Spleen (tissue), 11 donors: Measurements from ENCODE around the gene PDIA2. TPM values are rescaled to one million over a fixed set of nuclear protein-coding genes. Genes with fewer than 3 reads are reported as not detected.

ENCODE experiments used
- DNase-seq: peaks from one replicate; pipeline ENCODE4 v3.0.0-alpha.2; 2020
- H3K27ac ChIP-seq, 8 donors: fragments of 200-600 bp; sonication (generic) in 7 of 8; 1 replicate in 4 of 8; 2 replicates in 4 of 8; pipeline versions ENCODE4 v1.5.0 to v1.8.0; 2016 to 2021; ENCODE audit warnings: inconsistent platforms in 4 of 8, mild to moderate bottlenecking in 4 of 8, moderate library complexity in 1 of 8
- H3K27me3 ChIP-seq, 7 donors: fragments of 200-600 bp; sonication (generic) in 6 of 7; replicated peaks in 1 of 7; 1 replicate in 4 of 7; 2 replicates in 3 of 7; pipeline versions ENCODE4 v1.5.0 to v1.8.0; 2016 to 2021; ENCODE audit warnings: inconsistent platforms in 3 of 7, mild to moderate bottlenecking in 1 of 7
- H3K36me3 ChIP-seq, 6 donors: fragments of 200-600 bp; sonication (generic) in 5 of 6; 1 replicate in 4 of 6; 2 replicates in 2 of 6; pipeline versions ENCODE4 v1.5.0 to v1.8.0; 2016 to 2021; ENCODE audit warnings: inconsistent platforms in 2 of 6
- H3K4me1 ChIP-seq, 6 donors: fragments of 200-600 bp; sonication (generic) in 5 of 6; 1 replicate in 3 of 6; 2 replicates in 3 of 6; pipeline versions ENCODE4 v1.5.0 to v1.8.0; 2016 to 2021; ENCODE audit warnings: inconsistent platforms in 3 of 6
- H3K4me3 ChIP-seq, 8 donors: fragments of 200-600 bp; sonication (generic) in 7 of 8; 1 replicate in 4 of 8; 2 replicates in 4 of 8; pipeline versions ENCODE4 v1.5.0 to v1.8.0; 2016 to 2021; ENCODE audit warnings: inconsistent platforms in 4 of 8, mild to moderate bottlenecking in 4 of 8, moderate library complexity in 2 of 8
- H3K9me3 ChIP-seq, 8 donors: fragments of 200-600 bp; sonication (generic) in 7 of 8; 1 replicate in 4 of 8; 2 replicates in 4 of 8; pipeline versions ENCODE4 v1.5.0 to v1.8.0; 2016 to 2021; ENCODE audit warnings: inconsistent platforms in 4 of 8
- POLR2A ChIP-seq, 3 donors: fragments of 450-650 bp; IDR thresholded peaks; one replicate each; pipeline ENCODE4 v1.5.1; 2017; ENCODE audit warnings: antibody characterized with exemption in 3 of 3, mild to moderate bottlenecking in 1 of 3
- POLR2AphosphoS5 ChIP-seq, 3 donors: sonication (generic); formaldehyde crosslinking; IDR thresholded peaks; one replicate each; pipeline ENCODE4 v1.5.1; 2017; ENCODE audit warnings: antibody characterized with exemption in 3 of 3
- WGBS, 5 donors: extraction: QIAGEN DNeasy Blood & Tissue Kit in 3 of 5; methylation state at CpG; one replicate each; pipeline versions ENCODE4 v1.1.5 to v1.1.7; 2013 to 2018; 5-methylcytosine and 5-hydroxymethylcytosine counted together
- intact Hi-C: fragments of 100-400 bp; cut with DNase I; formaldehyde crosslinking; loops from one replicate; pipeline ENCODE4 v1.15.0; 2023; ENCODE audit warnings: low total_unique reads
- polyA plus RNA-seq, 3 donors: library from polyadenylated mRNA; stranded (reverse); fragments of 200-250 nt; gene quantifications; one replicate each; pipeline ENCODE4 v1.2.1, GENCODE V29; 2013
- total RNA-seq, 7 donors: library from RNA; depleted of rRNA in 3 of 7; stranded (reverse); fragments of >200 nt in 3 of 7; fragmentation: NEBNext Ultra II Directional in 4 of 7; extraction: Animal tissue kit (Norgen Biotek cat#: 25700) in 4 of 7; gene quantifications; one replicate each; pipeline versions ENCODE4 v1.1.0 to v1.2.1, GENCODE V29; 2016 to 2021
- TF ChIP-seq, protein P1 (sequence below), 11 experiments: fragments of 200-600 bp in 7 of 11; fragments of 450-650 bp in 4 of 11; sonication (generic) in 4 of 11; IDR thresholded peaks in 8 of 11; conservative IDR thresholded peaks in 3 of 11; 1 replicate in 7 of 11; 2 replicates in 4 of 11; pipeline versions ENCODE4 v1.4.0 to v1.8.0; 2016 to 2021; ENCODE audit warnings: antibody characterized with exemption in 11 of 11, inconsistent platforms in 4 of 11, mild to moderate bottlenecking in 1 of 11
- donor health status: healthy with polysubstance abuse.
- donor health status: DM: no; HTN: no; CAD: no; lungs with moderate emphysema.
- donor health status: DM: no; HTN: no; CAD: no.
- donor health status: Bipolar disorder and iron deficiency.
- donor health status: healthy.
- donor health status: DM: no; HTN: no; CAD: no.
- donor health status: DM: yes; HTN: yes; CAD: no.

Gene PDIA2
- total and polyA plus RNA-seq, 10 donors = 0.28 to 2.4 (median 0.89) TPM; not detected in 4

- 9 to 46% (median 11%) methylated on average over 7 to 47 of the region's 47 CpGs for WGBS, 5 donors
- Histone ChIP-seq H3K4me3 (peak overlapping the region in 1 of 8 donors; percentile 56), H3K36me3 (peaks cover 0 to 6% (median 0%) of the 10 kb centered on the region in 6 donors)
Observed at GRCh38 chr16:280005-280460, 2.9 kb upstream of the PDIA2 start.

GRCh38 chr16:280552-280951 lies 2.4 kb upstream of the PDIA2 start, which contains the start of gene ARHGDIG:
ARHGDIG (plus strand) TSS chr16:280591; CDS start chr16:280681, 90 bp downstream.
- peaks cover 0 to 6% (median 0%) of the 10 kb centered on the region in 8 donors for H3K9me3 ChIP-seq
- WGBS, 5 donors = 0 to 2% (median 2%) methylated on average over 14 to 54 of the region's 54 CpGs

More at GRCh38 chr16:280005-280460, 2.9 kb upstream of the PDIA2 start:
- TF ChIP-seq, protein P1, sequence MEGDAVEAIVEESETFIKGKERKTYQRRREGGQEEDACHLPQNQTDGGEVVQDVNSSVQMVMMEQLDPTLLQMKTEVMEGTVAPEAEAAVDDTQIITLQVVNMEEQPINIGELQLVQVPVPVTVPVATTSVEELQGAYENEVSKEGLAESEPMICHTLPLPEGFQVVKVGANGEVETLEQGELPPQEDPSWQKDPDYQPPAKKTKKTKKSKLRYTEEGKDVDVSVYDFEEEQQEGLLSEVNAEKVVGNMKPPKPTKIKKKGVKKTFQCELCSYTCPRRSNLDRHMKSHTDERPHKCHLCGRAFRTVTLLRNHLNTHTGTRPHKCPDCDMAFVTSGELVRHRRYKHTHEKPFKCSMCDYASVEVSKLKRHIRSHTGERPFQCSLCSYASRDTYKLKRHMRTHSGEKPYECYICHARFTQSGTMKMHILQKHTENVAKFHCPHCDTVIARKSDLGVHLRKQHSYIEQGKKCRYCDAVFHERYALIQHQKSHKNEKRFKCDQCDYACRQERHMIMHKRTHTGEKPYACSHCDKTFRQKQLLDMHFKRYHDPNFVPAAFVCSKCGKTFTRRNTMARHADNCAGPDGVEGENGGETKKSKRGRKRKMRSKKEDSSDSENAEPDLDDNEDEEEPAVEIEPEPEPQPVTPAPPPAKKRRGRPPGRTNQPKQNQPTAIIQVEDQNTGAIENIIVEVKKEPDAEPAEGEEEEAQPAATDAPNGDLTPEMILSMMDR (IDR thresholded peaks at IDR 0.05 in 8 of 11, conservative IDR thresholded peaks at IDR 0.05 in 3 of 11) = no peak
- TF ChIP-seq POLR2AphosphoS5 (IDR thresholded peaks at IDR 0.05) (no peak), POLR2A (IDR thresholded peaks at IDR 0.05) (no peak)
- no peak overlapping the region for H3K27ac ChIP-seq
- DNase-seq = no peak
- peaks cover 0 to 1% (median 0%) of the 10 kb centered on the region in 8 donors for H3K9me3 ChIP-seq
- peaks cover 4 to 84% (median 35%) of the 10 kb centered on the region in 7 donors for H3K27me3 ChIP-seq
- intact Hi-C loops = no loop called here
- H3K4me1 ChIP-seq = peaks cover 0 to 37% (median 19%) of the 10 kb centered on the region in 6 donors

DNA sequence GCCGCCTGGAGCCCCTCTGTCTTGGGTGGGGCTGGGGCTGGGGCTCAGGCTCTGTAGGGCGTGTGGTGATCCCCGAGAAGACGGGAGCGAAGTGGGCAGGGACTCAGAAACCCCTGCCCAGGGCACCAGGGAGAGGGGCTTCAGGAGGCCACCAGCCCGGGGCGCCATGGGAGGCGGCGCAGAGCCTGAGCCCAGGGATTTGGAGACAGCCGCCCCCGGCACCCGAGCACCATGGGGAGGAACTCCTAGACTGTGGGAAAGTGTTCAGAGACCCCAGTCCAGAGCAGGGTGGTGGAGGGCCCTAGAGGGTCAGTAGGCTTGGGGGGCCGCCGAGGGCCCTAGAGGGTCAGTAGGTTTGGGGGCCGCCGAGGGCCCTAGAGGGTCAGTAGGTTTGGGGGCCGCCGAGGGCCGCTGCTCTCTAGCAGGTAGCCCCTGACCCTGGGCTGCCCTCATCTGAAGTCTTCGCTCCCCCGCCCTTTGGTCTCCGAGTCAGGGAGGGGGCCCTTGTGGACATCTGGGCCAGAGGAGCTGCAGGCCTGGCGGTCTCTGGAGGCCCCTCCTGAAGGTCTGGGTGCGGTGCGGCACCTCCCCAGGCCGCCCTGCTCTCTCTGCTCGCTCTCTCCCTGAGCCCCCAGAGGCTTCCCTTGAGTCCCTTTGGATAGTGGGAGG lies 1.8 kb upstream of the PDIA2 start:
- no peak for DNase-seq
- peak overlapping the region in 2 of 8 donors; percentile 10 to 56 for H3K4me3 ChIP-seq
- intact Hi-C loops = no loop called here
- 38 to 51% (median 47%) methylated on average over 16 to 27 of the region's 27 CpGs for WGBS, 5 donors
- H3K27me3 ChIP-seq = peaks cover 4 to 73% (median 31%) of the 10 kb centered on the region in 7 donors
- TF ChIP-seq POLR2AphosphoS5 (IDR thresholded peaks at IDR 0.05) (no peak), POLR2A (IDR thresholded peaks at IDR 0.05) (no peak)
- TF ChIP-seq, protein P1 (IDR thresholded peaks at IDR 0.05 in 8 of 11, conservative IDR thresholded peaks at IDR 0.05 in 3 of 11) = no peak
- no peak overlapping the region for H3K27ac ChIP-seq
- peaks cover 0 to 6% (median 0%) of the 10 kb centered on the region in 6 donors for H3K36me3 ChIP-seq
- peaks cover 0 to 29% (median 15%) of the 10 kb centered on the region in 6 donors for H3K4me1 ChIP-seq
- H3K9me3 ChIP-seq = peaks cover 0 to 8% (median 0%) of the 10 kb centered on the region in 8 donors

More at GRCh38 chr16:280552-280951, 2.4 kb upstream of the PDIA2 start, which contains the start of gene ARHGDIG:
- Histone ChIP-seq H3K27me3 (peaks cover 4 to 79% (median 31%) of the 10 kb centered on the region in 7 donors), H3K4me1 (peaks cover 0 to 33% (median 15%) of the 10 kb centered on the region in 6 donors), H3K27ac (no peak within 1 kb of the TSS), H3K36me3 (peaks cover 0 to 6% (median 0%) of the 10 kb centered on the region in 6 donors), H3K4me3 (peak within 1 kb of the TSS in 2 of 8 donors; percentile 10 to 56)
- DNase-seq = no peak
- TF ChIP-seq POLR2A (IDR thresholded peaks at IDR 0.05) (no peak), POLR2AphosphoS5 (IDR thresholded peaks at IDR 0.05) (no peak)
- TF ChIP-seq, protein P1 (IDR thresholded peaks at IDR 0.05 in 8 of 11, conservative IDR thresholded peaks at IDR 0.05 in 3 of 11) = no peak
- intact Hi-C loops = no loop called here
